ENCODE data around the gene SULT2B1. TPM values are rescaled to one million over a fixed set of nuclear protein-coding genes. Genes with fewer than 3 reads are reported as not detected.

The SULT2B1 gene
- total and polyA plus RNA-seq, 2 of the 4 experiments (the other 2 are of a cell fraction) = 0.09 TPM; not detected in 1

DNA sequence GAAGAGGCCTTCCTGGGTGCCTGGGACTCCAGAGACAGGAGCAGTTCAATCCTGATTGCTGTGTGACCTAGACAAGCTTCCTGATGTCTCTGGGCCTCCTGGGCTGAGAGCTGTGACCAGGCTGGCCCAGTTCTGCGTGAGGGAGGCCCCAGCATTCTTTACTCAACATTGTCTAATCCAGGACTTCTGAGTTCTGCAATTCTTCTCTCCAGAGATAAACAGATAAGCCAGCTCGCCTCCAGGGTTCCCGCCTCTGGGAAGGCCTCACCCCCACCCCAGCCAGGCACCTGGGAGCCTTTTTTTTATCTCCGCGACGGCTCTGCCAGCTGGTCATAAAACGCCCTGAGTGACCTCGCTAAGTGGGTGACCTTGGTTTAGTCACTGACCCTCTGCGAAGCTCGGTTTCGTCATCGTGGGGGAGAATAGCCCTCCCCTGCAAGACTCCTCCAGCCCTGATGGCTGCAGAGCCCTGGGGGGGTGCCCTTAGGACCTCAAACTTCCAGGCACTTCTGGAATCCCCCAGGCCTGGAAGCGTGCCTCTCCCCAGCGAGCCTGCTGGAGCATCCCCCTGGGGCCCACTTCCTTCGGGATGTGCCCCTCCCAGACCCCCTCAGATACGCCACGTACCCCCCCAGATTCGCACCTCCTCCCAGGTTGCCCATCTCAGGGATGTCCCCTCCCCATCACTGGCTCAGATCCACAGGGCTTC is 1.9 kb downstream of the SULT2B1 start:
- DNase-seq (peak; percentile 86), ATAC-seq (ENCODE audit: low read depth) (peak; percentile 86)
- no peak overlapping the region for H2BK15ac ChIP-seq (ENCODE audit: low read depth, low read length)
- H2BK120ac ChIP-seq (ENCODE audit: low read depth, low read length) = no peak overlapping the region
- H4K8ac ChIP-seq (ENCODE audit: low read depth in 2 of 2, low read length in 2 of 2) = no peak overlapping the region
- no peaks in the 10 kb centered on the region for H4K20me1 ChIP-seq (ENCODE audit: insufficient read depth, low read length)
- ChIA-PET CTCF (no interaction called here), POLR2A (ENCODE audit: unreplicated experiment) (no interaction called here)
- H3K4me3 ChIP-seq (ENCODE audit: insufficient read depth, low read depth, low read length) = no peak overlapping the region
- no peak overlapping the region for H3K27ac ChIP-seq (ENCODE audit: insufficient read depth, low read length)
- no peak overlapping the region for H4K5ac ChIP-seq (ENCODE audit: low read depth, low read length)
- H3K23ac ChIP-seq (ENCODE audit: low read depth, low read length) = no peak overlapping the region
- H3K4me1 ChIP-seq (ENCODE audit: control insufficient read depth, insufficient read depth, low read length) = peaks cover 8% of the 10 kb centered on the region
- peaks cover 5% of the 10 kb centered on the region for H3K27me3 ChIP-seq (ENCODE audit: control insufficient read depth, insufficient read depth, low read length)
- no peak overlapping the region for H2BK20ac ChIP-seq (ENCODE audit: low read depth, low read length)
- H2AK5ac ChIP-seq (ENCODE audit: low read depth, low read length) = peak overlapping the region; percentile 62; the same call in 1 of the 2 replicates
- H3K36me3 ChIP-seq (ENCODE audit: control insufficient read depth, insufficient read depth, low read length) = no peaks in the 10 kb centered on the region
- 0 out of 2 replicates have a peak overlapping the region, but pooled peaks have one; percentile 4 for H3K4ac ChIP-seq (ENCODE audit: low read depth, low read length)
- no TSS peak for BruUV-seq (replicated peaks)
- peak overlapping the region; percentile 69 for H2AK9ac ChIP-seq (replicated peaks; ENCODE audit: low read depth, low read length, poor library complexity)
- H3K9me1 ChIP-seq (ENCODE audit: insufficient read depth, low read length) = no peaks in the 10 kb centered on the region
- in situ Hi-C loops (cut with MboI; ENCODE audit: low sequenced_read_pairs) (no loop called here), dilution Hi-C loops (cut with HindIII; ENCODE audit: low sequenced_read_pairs, unreplicated experiment) (no loop called here), intact Hi-C loops (cut with micrococcal nuclease) (loop anchor here (5.0 kb wide), 1 partner anchor 42 kb away; the partner anchor contains the start of gene LMTK3)
- H3K9ac ChIP-seq (ENCODE audit: low read depth, low read length) = no peak overlapping the region
- 0% methylated on average over 4 of the region's 18 CpGs; no CpG with 5 or more reads in 1 of the 2 experiments for WGBS, 2 experiments (ENCODE audit: extremely low coverage in 2 of 2, insufficient read length in 1 of 2)
- H2BK5ac ChIP-seq (ENCODE audit: low read depth, low read length, poor library complexity, severe bottlenecking) = no peak overlapping the region
- H3K18ac ChIP-seq (ENCODE audit: low read depth, low read length) = no peak overlapping the region; the same call in 1 of the 2 replicates
- peak overlapping the region; percentile 44 for H2AFZ ChIP-seq (replicated peaks; ENCODE audit: low read length, poor library complexity)
- no peak overlapping the region for H3K56ac ChIP-seq (ENCODE audit: extremely low read depth, insufficient read depth, low read length)
- no peak overlapping the region for H3K14ac ChIP-seq (replicated peaks; ENCODE audit: low read depth, low read length)
- H4K91ac ChIP-seq (ENCODE audit: insufficient read depth, low read depth, low read length) = no peak overlapping the region
- no peaks in the 10 kb centered on the region for H3K79me1 ChIP-seq (ENCODE audit: low read depth in 1 of 2, low read length in 2 of 2)
- peak overlapping the region; percentile 4; the same call in 1 of the 2 replicates for H3K4me2 ChIP-seq (ENCODE audit: low read depth, low read length)
- H3K9me3 ChIP-seq (ENCODE audit: control insufficient read depth, insufficient read depth, low read length) = no peaks in the 10 kb centered on the region
- peak; percentile 47; the same call in 1 of the 2 replicates for TF ChIP-seq MAZ (IDR thresholded peaks at IDR 0.05; ENCODE audit: borderline replicate concordance, low read depth, low read length)
- no peak for TF ChIP-seq POLR2A (IDR thresholded peaks at IDR 0.05; ENCODE audit: low read depth, low read length)
- TF ChIP-seq CHD1 (IDR thresholded peaks at IDR 0.05; ENCODE audit: low read depth, low read length) = no peak
- TF ChIP-seq MXI1 (IDR thresholded peaks at IDR 0.05; ENCODE audit: borderline replicate concordance, low read depth, low read length) = no peak
- TF ChIP-seq BHLHE40 (IDR thresholded peaks at IDR 0.05; ENCODE audit: low read depth, low read length) = no peak
- TF ChIP-seq RAD21 (IDR thresholded peaks at IDR 0.05; ENCODE audit: low read length) = no peak
- TF ChIP-seq NFE2L2 (IDR thresholded peaks at IDR 0.05; ENCODE audit: low read depth, low read length) = no peak
- peak; percentile 88 for TF ChIP-seq CEBPB (IDR thresholded peaks at IDR 0.05; ENCODE audit: low read depth, low read length)
- peak; percentile 54; the same call in 1 of the 2 replicates for TF ChIP-seq FOS (IDR thresholded peaks at IDR 0.05; ENCODE audit: low read depth, low read length)
- peak; percentile 10; the same call in 1 of the 2 replicates for TF ChIP-seq SMC3 (IDR thresholded peaks at IDR 0.05; ENCODE audit: low read depth, low read length)
- TF ChIP-seq RFX5 (IDR thresholded peaks at IDR 0.05; ENCODE audit: low read depth, low read length) = no peak
- peak; percentile 55 for TF ChIP-seq RCOR1 (IDR thresholded peaks at IDR 0.05; ENCODE audit: insufficient replicate concordance, low read length)
